GM21737 (cell line): ENCODE measurements around the gene ZAP70.
A peak's percentile ranks its signal among the peaks of the same experiment; 100 is the strongest.

Experiments used
- ATAC-seq: cut with Tn5 transposase; IDR thresholded peaks from one replicate; pipeline ENCODE4 v1.9.1; 2021; ENCODE audit warnings: mild to moderate bottlenecking, moderate library complexity; ENCODE audit not compliant: unreplicated experiment

Gene ZAP70

GRCh38 chr2:97715951-97716694, 2.7 kb downstream of the ZAP70 start:
- no peak for ATAC-seq

GRCh38 chr2:97716695-97717612, 3.6 kb downstream of the ZAP70 start:
- no peak for ATAC-seq

GRCh38 chr2:97717613-97717995, 4.2 kb downstream of the ZAP70 start:
- no peak for ATAC-seq

GRCh38 chr2:97718051-97718882, 4.9 kb downstream of the ZAP70 start:
- ATAC-seq = peak; percentile 73

- ATAC-seq = peak; percentile 26
These were observed 5.6 kb downstream of the ZAP70 start for GRCh38 chr2:97718942-97719341.

- no peak for ATAC-seq
These were observed 6.2 kb downstream of the ZAP70 start for GRCh38 chr2:97719362-97720155.

DNA sequence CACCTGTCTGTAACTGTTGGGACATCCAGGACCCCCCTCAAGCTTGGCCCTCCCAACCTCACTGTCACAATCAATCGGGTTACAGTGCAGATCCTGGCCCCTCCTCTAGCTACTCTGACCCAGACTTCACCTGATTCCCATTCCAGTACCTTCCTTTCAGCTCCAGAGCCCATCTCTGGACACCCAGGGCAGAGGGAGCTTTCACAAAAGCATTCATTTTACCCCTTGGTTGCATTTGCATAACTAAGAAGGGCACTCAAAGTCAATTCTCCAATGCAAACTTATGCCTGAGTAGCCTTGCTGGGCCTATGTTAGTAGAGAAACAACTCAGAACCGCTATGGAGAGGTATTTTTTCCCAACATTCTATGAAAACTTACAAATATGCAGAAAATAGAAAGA, 7.4 kb downstream of the ZAP70 start:
- no peak for ATAC-seq

DNA sequence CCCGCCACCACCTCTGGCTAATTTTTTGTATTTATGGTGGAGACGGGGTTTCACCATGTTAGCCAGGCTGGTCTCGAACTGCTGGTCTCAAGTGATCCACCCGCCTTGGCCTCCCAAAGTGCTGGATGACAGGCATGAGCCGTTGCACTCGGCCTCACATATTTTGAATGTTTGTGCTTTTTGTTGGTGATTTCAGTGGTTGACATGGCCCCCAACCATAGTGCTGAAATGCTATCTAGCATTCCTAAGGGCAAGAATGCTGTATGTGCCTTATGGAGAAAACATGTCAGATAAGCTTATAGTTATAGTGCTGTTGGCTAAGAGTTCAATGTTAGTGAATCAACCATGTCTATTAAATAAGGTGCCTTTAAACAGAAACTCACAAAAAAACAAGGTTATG, 8.9 kb downstream of the ZAP70 start:
- ATAC-seq = no peak

DNA sequence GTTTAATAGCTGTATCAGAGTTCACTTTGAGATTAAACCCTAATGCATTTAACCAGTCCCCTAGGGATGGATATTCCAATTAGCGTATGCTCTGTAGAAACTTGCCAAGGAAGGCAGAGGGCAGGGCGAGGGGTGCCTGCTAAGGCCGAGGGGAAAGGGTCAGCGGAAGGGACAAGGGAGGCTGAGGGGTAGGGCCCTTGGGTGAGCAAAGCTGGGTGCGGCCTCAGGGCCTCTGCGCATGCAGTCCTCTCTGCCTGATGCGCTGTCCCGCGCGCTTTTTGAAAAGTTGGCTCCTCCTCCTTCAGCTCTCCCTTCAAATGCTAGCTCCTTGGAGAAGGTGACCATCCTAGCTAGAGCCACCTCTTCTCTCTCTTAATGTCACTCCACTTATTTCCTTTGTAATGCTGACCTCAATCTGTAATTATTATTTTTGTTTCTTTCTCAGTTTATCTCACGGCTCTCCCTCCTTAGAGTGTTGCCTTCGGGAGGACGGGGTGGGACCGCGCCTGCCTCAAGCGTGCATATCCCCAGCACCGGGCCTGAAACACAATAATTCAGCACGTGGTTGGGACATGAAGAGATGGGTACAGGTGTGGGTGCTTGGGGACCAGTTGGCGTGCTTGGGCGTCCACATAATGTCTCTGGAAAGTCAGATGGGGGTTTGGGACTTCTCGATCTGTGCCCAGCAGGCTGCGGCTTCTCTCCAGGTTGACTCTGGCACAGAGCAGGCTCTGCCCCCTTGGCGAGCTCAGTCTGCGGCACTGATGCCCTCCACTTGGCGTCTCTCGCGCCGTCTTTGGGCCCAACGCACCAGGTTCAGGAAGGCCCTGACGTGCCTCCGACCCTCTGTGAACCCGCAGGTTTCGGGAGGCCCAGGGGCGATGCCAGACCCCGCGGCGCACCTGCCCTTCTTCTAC, 10.0 kb downstream of the ZAP70 start:
- no peak for ATAC-seq

DNA sequence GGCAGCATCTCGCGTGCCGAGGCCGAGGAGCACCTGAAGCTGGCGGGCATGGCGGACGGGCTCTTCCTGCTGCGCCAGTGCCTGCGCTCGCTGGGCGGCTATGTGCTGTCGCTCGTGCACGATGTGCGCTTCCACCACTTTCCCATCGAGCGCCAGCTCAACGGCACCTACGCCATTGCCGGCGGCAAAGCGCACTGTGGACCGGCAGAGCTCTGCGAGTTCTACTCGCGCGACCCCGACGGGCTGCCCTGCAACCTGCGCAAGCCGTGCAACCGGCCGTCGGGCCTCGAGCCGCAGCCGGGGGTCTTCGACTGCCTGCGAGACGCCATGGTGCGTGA, 10.7 kb downstream of the ZAP70 start:
- ATAC-seq = no peak

- ATAC-seq = no peak
These were observed 11.1 kb downstream of the ZAP70 start for GRCh38 chr2:97724501-97724900.

- no peak for ATAC-seq
These were observed 11.7 kb downstream of the ZAP70 start for GRCh38 chr2:97724946-97725688.

- ATAC-seq = no peak
These were observed 13.1 kb downstream of the ZAP70 start for GRCh38 chr2:97726261-97727064.

GRCh38 chr2:97727296-97727695, 13.9 kb downstream of the ZAP70 start:
- ATAC-seq = no peak

- ATAC-seq = no peak
These were observed 14.8 kb downstream of the ZAP70 start for GRCh38 chr2:97728091-97728731.

DNA sequence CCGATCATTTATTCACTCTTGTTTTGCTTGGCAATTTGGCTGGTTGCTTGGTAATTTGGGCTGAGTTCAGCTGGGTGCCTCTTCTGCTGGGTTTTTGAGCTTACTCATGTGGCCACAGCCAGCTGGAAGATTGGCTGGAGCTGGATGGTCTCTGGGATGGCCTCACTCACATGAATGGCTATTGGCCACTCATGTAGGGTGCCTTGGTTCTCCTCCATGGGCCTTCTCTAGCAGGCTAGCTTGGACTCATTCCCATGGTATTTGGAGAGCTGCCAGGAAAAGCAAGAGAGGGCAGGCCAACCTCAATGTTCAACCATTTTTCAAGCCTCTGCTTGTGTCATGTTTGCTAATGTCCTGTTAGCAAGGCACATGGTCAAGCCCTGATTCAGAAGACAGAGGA, 16.9 kb downstream of the ZAP70 start:
- ATAC-seq = no peak

DNA sequence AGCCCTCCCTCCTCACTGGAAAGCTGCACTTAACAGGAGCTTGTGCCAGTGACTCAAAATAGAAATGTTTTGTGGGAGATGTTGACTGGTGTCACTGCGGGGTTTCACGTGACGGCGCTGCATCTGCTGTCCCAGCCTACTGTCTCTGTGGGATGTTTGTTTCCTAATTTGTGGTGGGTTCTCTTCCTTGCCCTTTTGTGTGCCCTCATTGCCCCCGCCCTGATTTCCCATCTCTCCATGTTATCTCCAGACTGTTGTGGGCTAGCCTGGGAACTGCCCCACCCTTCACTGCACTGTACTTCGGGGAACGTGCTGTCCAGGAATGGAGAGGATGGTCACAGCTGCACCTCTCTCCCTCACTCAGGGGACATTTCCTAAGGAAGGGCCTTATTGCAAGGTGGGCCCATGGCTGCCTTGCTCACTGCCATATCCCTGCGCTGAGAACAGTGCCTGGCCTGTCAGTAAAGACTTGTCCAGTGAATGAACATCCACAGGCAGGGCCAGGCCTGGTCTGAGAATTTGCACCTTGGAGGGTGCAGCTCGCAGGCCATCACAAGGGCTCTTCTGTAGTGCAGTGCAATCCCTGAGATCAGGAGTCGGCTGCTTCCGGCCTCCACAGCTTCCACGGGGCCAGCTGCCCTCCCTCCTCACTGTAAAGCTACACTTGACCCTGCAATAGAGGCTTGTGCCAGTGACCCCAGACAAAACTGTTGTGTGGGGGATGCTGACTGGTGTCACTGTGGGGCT, 18.1 kb downstream of the ZAP70 start:
- ATAC-seq = no peak
